GM19238 (cell line): ENCODE results near the gene TAF1D.
A peak's percentile ranks its signal among the peaks of the same experiment; 100 is the strongest.
"Not testable (repeated sequence)": the region's sequence is repeated elsewhere in the genome, so short reads cannot be mapped to it uniquely, and the experiment has no call there.

Experiments used
- DNase-seq: peaks from one replicate; pipeline ENCODE4 v3.0.0; 2011; ENCODE audit warnings: low spot score; ENCODE audit not compliant: insufficient read length

The TAF1D gene

DNA sequence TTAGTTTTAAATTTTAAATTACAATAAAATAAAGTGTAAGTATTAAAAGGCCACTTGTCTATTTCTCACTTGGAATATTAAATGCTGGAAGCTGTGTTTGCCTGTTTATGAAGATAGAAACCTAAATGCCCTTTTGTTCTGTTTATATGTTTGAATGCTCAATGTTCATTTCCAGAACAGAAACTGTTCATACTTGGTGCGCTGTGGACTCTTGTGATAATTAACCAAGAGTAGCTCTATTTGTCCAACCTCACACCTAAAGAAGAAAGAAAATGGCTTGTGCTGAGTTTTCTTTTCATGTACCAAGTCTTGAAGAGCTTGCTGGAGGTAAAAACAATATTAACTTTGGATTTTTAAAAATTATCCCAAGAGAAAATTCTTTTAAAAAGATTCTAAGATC is 5.8 kb upstream of the TAF1D start:
- DNase-seq = peak; percentile 15

DNA sequence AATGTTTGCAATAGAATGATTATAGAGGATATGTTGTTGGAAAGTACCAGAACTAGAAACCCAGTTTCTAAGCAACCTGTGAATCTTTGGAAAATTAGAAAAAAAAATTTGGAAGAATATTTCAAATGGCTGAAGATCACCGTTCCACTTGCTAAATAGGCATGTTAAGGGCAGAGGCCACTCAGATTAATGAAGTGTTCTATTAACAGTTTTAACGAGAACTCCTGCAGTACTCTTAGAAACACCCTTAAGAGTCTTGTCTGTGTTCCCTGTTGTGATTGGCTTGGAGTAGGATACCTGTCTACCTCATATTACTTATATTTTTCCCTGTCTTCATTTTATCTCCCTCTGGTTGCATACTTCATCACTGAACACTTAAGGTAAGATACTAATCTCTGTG is 4.8 kb upstream of the TAF1D start:
- no peak for DNase-seq

GRCh38 chr11:93745005-93745755 is 3.9 kb upstream of the TAF1D start:
- DNase-seq = not testable (repeated sequence)

DNA sequence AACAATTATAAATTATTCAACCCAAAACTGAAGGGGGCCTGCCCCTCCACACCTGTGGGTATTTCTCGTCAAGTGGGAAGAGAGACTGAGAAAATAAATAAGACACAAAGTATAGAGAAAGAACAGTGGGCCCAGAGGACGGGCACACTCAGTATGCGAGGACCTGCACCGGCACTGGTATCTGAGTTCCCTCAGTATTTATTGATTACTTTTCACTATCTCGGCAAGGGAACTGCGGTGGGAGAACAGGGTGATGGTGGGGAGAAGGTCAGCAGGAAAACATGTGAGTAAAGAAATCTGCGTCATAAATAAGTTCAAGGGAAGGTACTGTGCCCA is 3.3 kb upstream of the TAF1D start:
- no peak for DNase-seq

DNA sequence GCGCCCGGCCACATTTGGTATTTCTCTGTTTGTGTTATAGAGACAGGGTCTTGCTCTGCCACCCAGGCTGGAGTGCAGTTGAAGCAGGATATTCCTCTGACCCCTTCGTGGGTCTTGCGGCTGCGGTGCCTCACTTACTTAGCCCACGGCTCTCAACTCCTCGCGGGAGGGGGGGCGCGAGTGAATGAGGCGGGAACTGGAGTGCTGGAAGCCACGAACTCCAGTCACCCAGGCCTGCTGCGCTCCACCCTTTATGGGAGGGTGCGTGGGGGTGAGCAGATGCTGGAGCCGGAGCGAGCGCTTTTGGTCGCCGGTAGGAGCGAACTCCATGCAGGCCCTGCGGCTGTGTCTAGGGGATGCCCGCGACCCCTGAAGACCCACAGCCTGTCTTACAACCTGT is 2.0 kb upstream of the TAF1D start:
- no peak for DNase-seq

GRCh38 chr11:93741882-93742226 is 559 bp upstream of the TAF1D start:
- no peak for DNase-seq

DNA sequence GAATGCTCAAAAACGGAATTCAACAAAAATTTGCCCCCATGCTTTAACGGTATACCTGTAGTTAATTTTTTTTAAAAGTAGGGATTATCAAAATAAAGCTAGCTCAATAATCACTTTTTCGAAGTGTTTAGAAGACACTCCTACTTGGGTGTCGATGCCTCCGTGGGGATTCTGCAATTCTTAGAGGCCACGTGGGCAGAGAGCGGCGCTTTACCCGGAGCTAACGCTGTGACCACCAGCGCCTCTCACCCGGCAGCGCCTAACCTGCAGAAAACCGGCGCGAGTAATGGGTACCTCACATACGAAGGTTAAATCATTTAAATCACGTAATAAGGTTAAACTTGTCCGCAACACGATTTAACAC is 583 bp downstream of the TAF1D start:
- DNase-seq = no peak

DNA sequence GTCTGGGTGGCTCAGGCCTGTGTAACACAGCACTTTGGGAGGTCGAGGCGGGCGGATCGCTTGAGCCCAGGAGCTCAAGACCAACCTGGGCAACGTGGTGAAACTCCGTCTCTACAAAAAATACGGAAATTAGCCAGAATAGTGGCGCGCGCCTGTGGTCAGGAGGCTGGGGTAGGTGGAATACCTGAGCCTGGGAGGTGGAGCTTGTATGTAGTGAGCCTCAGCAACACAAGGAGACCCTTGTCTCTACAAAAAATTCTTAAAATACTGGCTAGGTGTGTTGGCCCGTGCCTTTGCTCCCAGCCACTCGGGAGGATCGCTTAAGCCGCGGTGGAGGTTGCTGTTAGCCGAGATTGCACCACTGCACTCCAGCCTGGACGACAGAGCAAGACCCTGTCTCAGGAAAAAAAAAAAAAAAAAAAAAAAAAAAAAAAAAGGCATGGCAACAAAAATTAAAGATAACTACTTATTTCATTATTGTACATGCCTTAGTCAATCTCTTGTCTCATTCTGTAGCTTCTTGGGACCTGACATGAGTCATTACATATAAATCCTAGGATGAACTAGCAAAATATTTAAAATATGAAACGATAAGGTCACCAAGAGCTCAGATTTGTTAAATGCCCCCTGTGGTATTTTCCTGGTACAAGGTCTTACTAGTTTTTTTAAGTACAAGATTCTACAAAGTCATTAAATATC is 1.1 kb downstream of the TAF1D start:
- DNase-seq = no peak

DNA sequence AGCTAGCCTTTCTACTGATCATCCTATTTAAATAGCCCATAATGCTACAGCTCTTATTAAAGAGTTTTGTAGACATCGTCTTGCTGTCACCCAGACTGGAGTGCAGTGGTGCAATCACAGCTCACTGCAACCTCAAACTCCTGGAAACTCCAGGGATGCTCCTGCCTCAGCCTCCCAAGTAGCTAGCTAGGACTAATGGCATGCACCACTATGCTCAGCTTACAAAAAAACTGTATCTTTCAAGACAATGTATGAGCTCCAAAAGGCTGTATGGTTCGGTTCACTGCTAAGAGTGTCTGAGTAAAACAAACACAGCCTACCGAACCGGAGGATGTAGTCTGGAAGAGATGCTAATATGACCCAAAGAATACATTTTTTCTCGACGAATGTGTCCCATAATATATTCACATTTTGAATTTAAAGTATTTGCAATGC is 2.6 kb downstream of the TAF1D start:
- DNase-seq = no peak

- no peak for DNase-seq
These were observed 3.2 kb downstream of the TAF1D start for GRCh38 chr11:93737904-93738612.

DNA sequence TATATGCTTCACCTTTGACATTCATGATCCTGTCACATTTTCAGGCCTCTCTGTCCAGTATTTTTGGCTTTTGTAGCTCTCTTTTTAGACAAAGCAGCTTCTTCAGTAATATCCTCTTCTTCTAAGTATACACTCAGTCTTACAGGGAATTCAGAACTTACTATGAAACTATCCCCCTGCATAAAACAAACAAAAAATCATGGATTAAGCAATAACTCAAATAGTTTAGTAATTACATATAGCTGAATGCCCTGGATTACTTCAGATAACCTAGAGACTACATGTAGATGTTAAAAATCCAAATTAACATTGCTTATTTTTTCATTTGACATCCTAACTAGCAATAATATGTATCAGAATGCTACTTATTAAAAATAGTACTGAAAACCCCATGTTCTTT is 5.2 kb downstream of the TAF1D start:
- DNase-seq = no peak

- no peak for DNase-seq
These were observed 5.7 kb downstream of the TAF1D start for GRCh38 chr11:93735627-93736026.

DNA sequence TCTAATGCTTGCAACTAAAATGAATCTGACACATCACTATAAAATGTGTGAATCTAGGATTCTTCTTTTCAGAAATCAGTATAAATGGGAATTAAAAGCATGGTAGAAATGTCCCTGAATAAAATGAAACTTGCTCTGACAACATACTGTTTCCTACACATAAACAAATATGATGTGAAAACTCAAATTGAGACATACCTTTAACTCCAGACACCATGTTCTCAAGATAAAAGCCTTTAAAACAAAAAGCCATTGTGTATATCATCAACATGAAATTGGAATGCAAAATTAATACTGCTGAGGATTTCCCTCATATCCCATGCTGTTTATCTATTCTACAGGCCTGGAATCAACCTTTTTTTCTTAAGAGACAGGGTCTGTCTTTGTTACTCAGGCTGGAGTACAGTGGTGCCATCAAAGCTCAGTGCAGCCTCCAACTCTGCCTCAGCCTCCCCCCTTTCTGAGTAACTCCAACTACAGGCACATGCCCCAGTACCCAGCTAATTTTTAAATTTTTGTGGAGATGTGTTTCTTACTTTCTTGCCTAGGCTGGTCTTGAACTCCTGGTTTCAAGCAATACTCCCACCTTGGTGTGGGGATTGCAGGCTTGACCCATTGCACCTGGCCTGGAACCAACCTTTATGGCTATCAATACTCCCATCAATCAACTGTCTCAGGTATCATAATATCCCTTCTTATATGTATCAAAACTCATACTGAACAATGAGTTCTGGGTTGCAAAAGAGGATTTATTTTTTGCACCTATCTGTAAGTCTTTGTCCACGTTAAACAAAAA is 6.7 kb downstream of the TAF1D start:
- DNase-seq = no peak

DNA sequence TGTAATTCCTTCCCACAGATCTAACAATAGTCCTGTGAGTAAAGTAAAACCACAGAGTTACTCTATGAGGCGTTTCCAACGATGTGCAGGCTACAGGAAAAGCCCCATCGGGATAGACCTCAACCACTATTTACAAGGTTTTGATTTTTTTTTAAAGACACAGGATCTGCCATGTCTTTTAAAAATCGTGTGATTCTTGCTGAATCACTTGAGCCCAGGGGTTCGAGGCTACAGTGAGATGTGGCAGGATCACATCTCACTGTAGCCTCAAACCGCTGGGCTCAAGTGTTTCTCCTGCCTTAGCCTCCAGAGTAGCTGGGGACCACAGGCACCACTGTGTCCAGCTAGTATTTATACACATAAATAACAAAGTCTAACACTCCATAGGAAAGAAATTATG is 7.8 kb downstream of the TAF1D start:
- DNase-seq = no peak

DNA sequence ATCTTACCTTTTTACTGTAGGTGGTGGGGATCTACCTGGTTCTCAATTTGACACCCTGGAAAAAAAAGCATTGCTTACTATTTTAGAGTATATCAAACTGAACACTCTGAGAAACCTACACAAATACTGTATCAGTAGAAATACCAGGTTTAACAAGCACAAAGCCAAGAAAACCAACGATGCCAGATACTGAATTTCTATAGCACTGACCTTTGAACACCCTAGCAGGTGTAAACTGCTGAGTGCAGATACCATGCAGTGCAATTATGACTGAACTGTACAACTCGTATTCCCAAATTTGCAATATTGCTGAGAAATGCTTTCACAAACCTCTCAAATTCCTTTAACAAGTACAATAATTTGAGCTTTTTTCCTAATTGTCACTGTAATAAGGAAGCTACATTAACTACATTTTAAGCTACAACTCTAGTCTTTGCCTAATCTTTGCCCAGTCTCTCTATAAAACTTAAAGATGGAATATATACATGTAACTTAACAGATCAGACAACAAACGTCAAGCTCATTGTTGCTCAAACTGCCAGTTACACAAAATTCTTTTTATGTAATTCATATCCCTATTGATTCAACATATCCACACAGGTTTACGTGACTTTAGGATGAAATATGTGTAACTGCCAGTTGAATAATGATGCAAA is 8.9 kb downstream of the TAF1D start:
- DNase-seq = no peak

DNA sequence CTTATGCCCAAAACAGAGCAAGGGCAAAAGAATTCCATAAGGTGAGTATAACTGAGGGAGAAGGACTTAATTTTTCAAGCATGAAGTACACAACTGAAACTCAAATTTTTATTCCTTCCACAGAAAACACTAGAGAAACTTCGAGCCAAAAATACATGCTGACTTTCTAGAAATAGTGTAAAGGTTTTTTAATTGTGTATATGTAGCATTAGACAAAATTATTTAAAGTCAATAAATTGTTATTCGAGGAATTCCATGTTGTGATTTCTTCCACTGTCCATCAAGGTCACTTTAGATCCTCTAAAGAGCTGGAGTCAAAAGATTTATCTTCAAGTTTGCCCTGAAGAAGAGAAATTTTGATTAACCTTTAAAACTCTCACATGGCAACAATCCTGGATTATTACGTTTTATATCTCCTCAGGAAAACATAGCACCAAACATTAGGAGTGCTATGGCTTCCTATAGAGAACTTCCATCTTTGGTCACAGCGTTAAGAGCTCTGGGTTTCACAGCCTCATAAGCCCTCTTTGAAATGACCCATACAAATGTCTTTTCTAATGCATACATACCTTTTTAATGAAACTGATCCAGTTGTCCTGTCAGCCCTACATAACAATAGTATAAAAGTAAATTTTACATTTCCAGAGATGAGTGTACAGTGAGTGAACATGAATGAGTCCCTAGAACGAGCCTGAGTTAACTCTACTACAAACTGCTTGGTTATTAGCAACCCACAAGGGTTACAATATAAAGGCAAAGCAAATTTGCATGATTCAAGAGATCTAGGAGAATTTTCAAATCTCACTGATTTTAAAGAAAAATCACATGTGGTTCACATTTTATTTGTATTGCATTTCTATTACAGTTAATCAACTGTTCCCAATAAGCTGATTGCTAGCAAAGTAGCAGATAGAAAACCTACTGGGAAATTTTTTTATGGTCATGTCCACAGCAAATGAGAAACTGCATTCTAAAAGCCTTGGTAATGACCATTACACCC is 10.9 kb downstream of the TAF1D start:
- no peak for DNase-seq

GRCh38 chr11:93729129-93729616 is 12.1 kb downstream of the TAF1D start:
- no peak for DNase-seq

- no peak for DNase-seq
These were observed 12.5 kb downstream of the TAF1D start for GRCh38 chr11:93728792-93729128.

- no peak for DNase-seq
These were observed 13.1 kb downstream of the TAF1D start for GRCh38 chr11:93727985-93728791.
